ENCODE results near the gene OR1F1.

The OR1F1 gene

GRCh38 chr16:3249020-3249419, 61.0 kb downstream of the OR1F1 start:
- no peak for DNase-seq (ENCODE audit: low read depth in 2 of 2)

DNA sequence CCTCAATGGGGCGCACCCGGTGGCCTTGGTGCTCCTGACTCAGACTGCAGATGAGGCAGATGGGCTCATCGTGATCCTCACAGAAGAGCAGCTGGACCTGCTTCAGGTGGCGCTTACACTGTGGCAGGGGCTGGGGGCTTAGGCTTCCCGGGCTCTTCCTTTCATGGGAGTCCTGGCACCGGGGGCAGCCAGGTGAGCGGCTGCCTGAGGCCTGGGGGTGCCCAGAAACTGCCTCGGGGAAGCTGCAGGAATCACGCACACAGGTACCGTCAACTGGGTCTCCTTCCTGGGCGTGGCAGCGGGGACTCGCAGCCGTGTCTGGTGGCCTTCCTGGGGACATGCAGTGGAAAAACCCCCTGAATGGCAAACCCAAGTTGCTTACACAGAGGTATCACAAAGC, 61.4 kb downstream of the OR1F1 start:
- no peak for DNase-seq (ENCODE audit: low read depth in 2 of 2)

DNA sequence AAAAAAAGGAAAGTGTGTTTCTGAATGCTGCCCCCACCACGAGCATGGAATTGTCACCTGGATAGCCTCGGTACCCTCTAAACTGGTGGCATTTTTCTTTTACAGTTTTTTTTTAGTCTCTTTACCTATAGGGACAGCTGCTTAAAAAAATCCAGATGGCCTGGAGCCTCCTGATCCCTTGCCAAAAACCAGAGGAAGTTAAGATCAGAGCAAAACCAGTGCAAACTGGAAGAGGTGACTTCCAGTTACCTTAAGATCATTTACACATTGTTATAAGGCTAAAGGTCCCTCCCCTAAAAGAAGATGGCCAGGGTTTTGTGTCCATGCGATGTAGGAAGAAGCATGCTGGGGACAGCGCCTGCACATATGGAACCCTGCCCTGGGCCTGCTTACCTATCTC, 65.0 kb downstream of the OR1F1 start:
- no peak for DNase-seq (ENCODE audit: low read depth in 2 of 2)

DNA sequence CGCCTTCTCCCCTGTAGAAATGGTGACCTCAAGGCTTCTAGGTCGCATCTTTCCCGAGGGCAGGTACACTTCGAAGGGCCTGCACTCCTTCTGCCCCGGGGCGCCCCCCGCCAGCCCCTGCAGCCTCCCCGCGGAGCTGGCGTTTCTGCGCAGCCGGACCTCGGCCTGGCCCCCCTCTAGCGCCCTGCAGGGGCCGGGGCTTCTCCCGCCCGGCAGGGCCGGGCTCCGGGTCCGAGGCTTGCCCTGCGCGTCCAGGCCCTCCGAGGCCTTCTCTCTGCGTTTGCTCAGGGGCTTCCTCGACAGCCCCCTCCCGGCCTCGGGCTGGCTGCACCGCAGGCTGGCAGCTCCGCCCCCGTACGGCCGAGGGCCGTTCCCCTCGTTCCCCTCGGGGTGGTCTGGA, 66.3 kb downstream of the OR1F1 start:
- no peak for DNase-seq (ENCODE audit: low read depth in 2 of 2)

Data from stimulated activated CD4-positive, alpha-beta T cell treated with anti-CD3 and anti-CD28 coated beads, Interleukin-1b, Interleukin-23, amount 100 ng/mL, for 1 hour (primary cell).